DOHH2 (cell line): ENCODE measurements around the gene ZNRF1.

ENCODE experiments used
- H3F3A ChIP-seq: fragments of 200-600 bp; sonication (generic), shearing (Covaris generic); 2 replicates; pipeline ENCODE4 v1.6.0; 2016; ENCODE audit warnings: antibody characterized with exemption, mild to moderate bottlenecking; ENCODE audit not compliant: control insufficient read depth, insufficient read depth
- H3K27ac ChIP-seq: fragments of 200-600 bp; sonication (generic); 2 replicates; pipeline ENCODE4 v1.5.1; 2014; ENCODE audit warnings: low read depth, mild to moderate bottlenecking, low read length, moderate library complexity
- H3K27me3 ChIP-seq: fragments of 200-600 bp; sonication (generic); 2 replicates; pipeline ENCODE4 v1.6.1; 2014; ENCODE audit warnings: mild to moderate bottlenecking, low read length, mixed read lengths; ENCODE audit not compliant: control insufficient read depth
- H3K36me3 ChIP-seq: fragments of 200-600 bp; sonication (generic); 2 replicates; pipeline ENCODE4 v1.6.1; 2014; ENCODE audit warnings: mild to moderate bottlenecking, low read length, moderate library complexity, mixed read lengths; ENCODE audit not compliant: control insufficient read depth
- H3K4me1 ChIP-seq: fragments of 200-600 bp; sonication (generic); 2 replicates; pipeline ENCODE4 v1.6.1; 2014; ENCODE audit warnings: mild to moderate bottlenecking, low read length, mixed read lengths; ENCODE audit not compliant: control insufficient read depth
- H3K4me2 ChIP-seq: fragments of 200-600 bp; sonication (generic); 2 replicates; pipeline ENCODE4 v1.6.0; 2014; ENCODE audit warnings: mild to moderate bottlenecking, low read length, moderate library complexity
- H3K4me3 ChIP-seq: fragments of 200-600 bp; sonication (generic); 2 replicates; pipeline ENCODE4 v1.5.1; 2014; ENCODE audit warnings: mild to moderate bottlenecking, low read length, mixed read lengths
- H3K79me2 ChIP-seq: fragments of 200-600 bp; sonication (generic); 2 replicates; pipeline ENCODE4 v1.6.1; 2014; ENCODE audit warnings: mild to moderate bottlenecking, low read length, mixed read lengths; ENCODE audit not compliant: control insufficient read depth
- H3K9me2 ChIP-seq: fragments of 200-600 bp; sonication (generic); replicated peaks from 2 replicates; pipeline ENCODE4 v1.6.1; 2014; ENCODE audit warnings: mild to moderate bottlenecking, low read length, mixed read lengths; ENCODE audit not compliant: control insufficient read depth
- H3K9me3 ChIP-seq: fragments of 200-600 bp; sonication (generic); 2 replicates; pipeline ENCODE4 v1.6.1; 2014; ENCODE audit warnings: antibody characterized with exemption, low read length, mixed read lengths; ENCODE audit not compliant: control insufficient read depth, insufficient read depth
- H4K20me1 ChIP-seq: fragments of 200-600 bp; sonication (generic); 2 replicates; pipeline ENCODE4 v1.6.0; 2014; ENCODE audit warnings: low read depth, mild to moderate bottlenecking, antibody characterized with exemption, low read length, moderate library complexity; ENCODE audit not compliant: control insufficient read depth, insufficient read depth
- CTCF ChIP-seq: fragments of 200-600 bp; sonication (generic); IDR thresholded peaks from one replicate; pipeline ENCODE4 v1.5.1; 2014; ENCODE audit warnings: antibody characterized with exemption, mild to moderate bottlenecking, low read depth, low read length; ENCODE audit not compliant: poor library complexity, severe bottlenecking
- EZH2phosphoT487 ChIP-seq: fragments of 200-600 bp; sonication (generic); IDR thresholded peaks from 2 replicates; pipeline ENCODE4 v1.6.1; 2017; ENCODE audit warnings: borderline replicate concordance, mild to moderate bottlenecking, antibody characterized with exemption, low read length, moderate library complexity, mixed read lengths

ZNRF1 gene

GRCh38 chr16:75143941-75144340, 145.1 kb downstream of the ZNRF1 start:
- Histone ChIP-seq H3K4me1 (peaks cover 5% of the 10 kb centered on the region), H3K27me3 (no peaks in the 10 kb centered on the region), H3K4me3 (no peak overlapping the region), H3K9me3 (no peaks in the 10 kb centered on the region), H3K79me2 (peaks cover 4% of the 10 kb centered on the region), H4K20me1 (no peaks in the 10 kb centered on the region), H3F3A (no peaks in the 10 kb centered on the region), H3K27ac (no peak overlapping the region), H3K9me2 (no peaks in the 10 kb centered on the region), H3K36me3 (no peaks in the 10 kb centered on the region), H3K4me2 (no peak overlapping the region)
- TF ChIP-seq CTCF (no peak), EZH2phosphoT487 (no peak)

- Histone ChIP-seq H3K9me3 (peaks cover 23% of the 10 kb centered on the region), H3K4me1 (peaks cover 8% of the 10 kb centered on the region), H3F3A (no peaks in the 10 kb centered on the region), H3K4me2 (peak overlapping the region; percentile 68), H3K27ac (no peak overlapping the region), H3K9me2 (no peaks in the 10 kb centered on the region), H3K27me3 (no peaks in the 10 kb centered on the region), H3K36me3 (peaks cover 24% of the 10 kb centered on the region), H4K20me1 (no peaks in the 10 kb centered on the region), H3K79me2 (peaks cover 44% of the 10 kb centered on the region), H3K4me3 (peak overlapping the region; percentile 93)
- no peak for TF ChIP-seq CTCF
- no peak for TF ChIP-seq EZH2phosphoT487
Observed at GRCh38 chr16:75147968-75148310, 149.1 kb downstream of the ZNRF1 start.

GRCh38 chr16:75148311-75149195, 149.7 kb downstream of the ZNRF1 start, which contains the start of gene ZFP1:
Gene ZFP1, plus strand, starts transcription at chr16:75148524. Its CDS starts 4,428 bp downstream, at chr16:75152952.
- Histone ChIP-seq H3K79me2 (peaks cover 50% of the 10 kb centered on the region), H3K4me2 (peak within 1 kb of the TSS; percentile 68), H4K20me1 (no peaks in the 10 kb centered on the region), H3F3A (no peaks in the 10 kb centered on the region), H3K9me3 (peaks cover 26% of the 10 kb centered on the region), H3K27ac (peak within 1 kb of the TSS; percentile 71), H3K4me1 (peaks cover 8% of the 10 kb centered on the region), H3K4me3 (peak within 1 kb of the TSS; percentile 93), H3K9me2 (no peaks in the 10 kb centered on the region), H3K27me3 (no peaks in the 10 kb centered on the region), H3K36me3 (peaks cover 30% of the 10 kb centered on the region)
- no peak for TF ChIP-seq EZH2phosphoT487
- TF ChIP-seq CTCF, result no peak
